HepG2 (cell line): ENCODE measurements around the gene ACSS2. TPM values are rescaled to one million over a fixed set of nuclear protein-coding genes. Genes with fewer than 3 reads are reported as not detected.

Source experiments
- ATAC-seq: fragments of 200-7000 bp; cut with Tn5 transposase; 3 replicates; pipeline ENCODE4 v1.9.1; 2020; ENCODE audit warnings: mild to moderate bottlenecking, moderate library complexity
- BruUV-seq: library from RNA; stranded (reverse); fragments of 400-500 nt; replicated peaks from 2 replicates; lab custom pipeline; 2021; lab: Mats Ljungman, UMichigan
- CTCF ChIA-PET: fragments of 300-600 bp; formaldehyde crosslinking; extraction: SDS; loops from one replicate; lab custom pipeline; 2021; ENCODE audit warnings: low total read pairs, inconsistent platforms, low intra/inter-chr PET ratio; lab: Yijun Ruan, JAX
- POLR2A ChIA-PET: fragments of 350-600 bp; sonication (Branson Sonifier 250); formaldehyde crosslinking; loops from one replicate; lab custom pipeline; 2020; ENCODE audit warnings: antibody characterized with exemption, inconsistent platforms; lab: Yijun Ruan, JAX
- DNase-seq: peaks from one replicate; pipeline ENCODE4 v3.0.0-alpha.2; 2015; ENCODE audit warnings: low spot score
- FAIRE-seq: peaks from 3 replicates; lab custom pipeline; 2011; peaks lifted over from hg19 to GRCh38; lab: Jason Lieb, UNC
- H2AFZ ChIP-seq: one replicate; pipeline ENCODE4 v1.6.1; 2011; ENCODE audit warnings: low read length, inconsistent platforms
- H3K27ac ChIP-seq: fragments of 300-600 bp; 3 replicates; pipeline ENCODE4 v1.8.0; 2011; ENCODE audit warnings: mixed run types, mild to moderate bottlenecking, mixed read lengths, low read length, inconsistent platforms; ENCODE audit not compliant: insufficient read depth; ENCODE audit errors: extremely low read length
- H3K27me3 ChIP-seq, 2 experiments: fragments of 200-600 bp in 1 of 2; 2 replicates in 1 of 2; 3 replicates in 1 of 2; pipeline versions ENCODE4 v1.6.0 to v1.8.0; 2011; ENCODE audit warnings: low read length in 2 of 2, mild to moderate bottlenecking in 2 of 2, moderate library complexity in 2 of 2, inconsistent platforms in 1 of 2; ENCODE audit not compliant: insufficient read depth in 2 of 2, control insufficient read depth in 1 of 2
- H3K36me3 ChIP-seq, 2 experiments: fragments of 200-600 bp in 1 of 2; replicated peaks in 1 of 2; 2 replicates in 1 of 2; 3 replicates in 1 of 2; pipeline versions ENCODE4 v1.5.1 to v1.8.0; 2011; ENCODE audit warnings: low read length in 2 of 2, inconsistent platforms in 1 of 2; ENCODE audit not compliant: insufficient read depth in 2 of 2, control insufficient read depth in 1 of 2
- H3K4me1 ChIP-seq: 2 replicates; pipeline ENCODE4 v1.5.1; 2012; ENCODE audit warnings: low read length, inconsistent platforms; ENCODE audit not compliant: insufficient read depth
- H3K4me2 ChIP-seq: 2 replicates; pipeline ENCODE4 v1.6.0; 2011; ENCODE audit warnings: low read depth, low read length, inconsistent platforms
- H3K4me3 ChIP-seq, 3 experiments: fragments of 200-600 bp in 1 of 3; sonication (generic), shearing (Covaris generic) in 1 of 3; replicated peaks in 1 of 3; 2 replicates each; pipeline ENCODE4 v1.5.1; 2011 to 2016; ENCODE audit warnings: low read length in 3 of 3, inconsistent platforms in 2 of 3, low read depth in 2 of 3, mild to moderate bottlenecking in 2 of 3, control low read depth in 1 of 3, mixed read lengths in 1 of 3; ENCODE audit not compliant: insufficient read depth in 1 of 3
- H3K79me2 ChIP-seq: one replicate; pipeline ENCODE4 v1.6.1; 2011; ENCODE audit warnings: low read length, inconsistent platforms; ENCODE audit not compliant: insufficient read depth
- H3K9ac ChIP-seq: 2 replicates; pipeline ENCODE4 v1.6.0; 2011; ENCODE audit warnings: mild to moderate bottlenecking, low read depth, low read length, inconsistent platforms; ENCODE audit not compliant: insufficient read depth
- H3K9me3 ChIP-seq: 2 replicates; pipeline ENCODE4 v1.5.1; 2012; ENCODE audit warnings: mild to moderate bottlenecking, low read length
- H4K20me1 ChIP-seq: 2 replicates; pipeline ENCODE4 v1.6.0; 2011; ENCODE audit warnings: inconsistent platforms, mild to moderate bottlenecking, low read length, moderate library complexity; ENCODE audit not compliant: insufficient read depth
- GABPA ChIP-seq, 2 experiments: IDR thresholded peaks; 2 replicates each; pipeline ENCODE4 v1.6.1; 2011 to 2016; ENCODE audit warnings: low read depth in 2 of 2, low read length in 1 of 2, missing biosample characterization in 1 of 2, missing genetic modification characterization in 1 of 2
- RXRA ChIP-seq: sonication (generic); formaldehyde crosslinking; IDR thresholded peaks from 2 replicates; pipeline ENCODE4 v1.5.1; 2020; ENCODE audit warnings: missing genetic modification reagents
- ZKSCAN1 ChIP-seq: fragments of 150-350 bp; IDR thresholded peaks from 2 replicates; pipeline ENCODE4 v1.6.1; 2014; ENCODE audit warnings: low read length
- ZNF34 ChIP-seq: sonication (generic); formaldehyde crosslinking; IDR thresholded peaks from 2 replicates; pipeline ENCODE4 v1.4.0; 2020; ENCODE audit warnings: mild to moderate bottlenecking, missing genetic modification reagents, borderline replicate concordance
- ZNF446 ChIP-seq: sonication (generic); formaldehyde crosslinking; IDR thresholded peaks from 2 replicates; pipeline ENCODE4 v1.5.0; 2020; ENCODE audit warnings: mild to moderate bottlenecking, missing genetic modification reagents
- WGBS: methylation state at CpG from one replicate; pipeline ENCODE4 v1.1.6; 2017; ENCODE audit warnings: low lambda C conversion rate; 5-methylcytosine and 5-hydroxymethylcytosine counted together
- in situ Hi-C: cut with HindIII; loops from 2 replicates; pipeline ENCODE4 v1.10.0; 2017; ENCODE audit warnings: low pct_unique_long_range_greater_than_20kb; ENCODE audit not compliant: extremely low pct_ligation_motif_present
- intact Hi-C: fragments of 100-400 bp; cut with micrococcal nuclease; formaldehyde crosslinking; loops from one replicate; pipeline ENCODE4 v1.10.0; 2022; ENCODE audit not compliant: unreplicated experiment
- polyA plus RNA-seq, 8 experiments: library from polyadenylated mRNA; depleted of rRNA in 3 of 8; stranded (reverse) in 7 of 8; unstranded in 1 of 8; fragments of >200 nt; fragmentation: Illumina TruSeq in 4 of 8; extraction: Trizol in 4 of 8; gene quantifications; 2 replicates each; pipeline versions ENCODE4 v1.2.1 to v1.2.3, GENCODE V29; 2011 to 2016; ENCODE audit warnings: low read depth in 4 of 8, missing spikeins in 1 of 8, mixed read lengths in 1 of 8; ENCODE audit not compliant: insufficient read depth in 1 of 8
- total RNA-seq, 5 experiments: library from RNA; depleted of rRNA; stranded (reverse); fragments of >200 nt; fragmentation: Illumina TruSeq; extraction: Trizol; gene quantifications; 2 replicates each; pipeline ENCODE4 v1.2.3, GENCODE V29; 2016; ENCODE audit warnings: low read depth in 1 of 5
- TF ChIP-seq, protein P1 (sequence below): sonication (generic); formaldehyde crosslinking; IDR thresholded peaks from 2 replicates; pipeline ENCODE4 v1.8.1; 2023; ENCODE audit warnings: missing genetic modification reagents, mild to moderate bottlenecking, borderline replicate concordance

The ACSS2 gene
- total and polyA plus RNA-seq, 2 of the 13 experiments (the other 11 are each of a cell fraction or from before 2014, with no cell fraction given), result 72.8 to 89.7 TPM

DNA sequence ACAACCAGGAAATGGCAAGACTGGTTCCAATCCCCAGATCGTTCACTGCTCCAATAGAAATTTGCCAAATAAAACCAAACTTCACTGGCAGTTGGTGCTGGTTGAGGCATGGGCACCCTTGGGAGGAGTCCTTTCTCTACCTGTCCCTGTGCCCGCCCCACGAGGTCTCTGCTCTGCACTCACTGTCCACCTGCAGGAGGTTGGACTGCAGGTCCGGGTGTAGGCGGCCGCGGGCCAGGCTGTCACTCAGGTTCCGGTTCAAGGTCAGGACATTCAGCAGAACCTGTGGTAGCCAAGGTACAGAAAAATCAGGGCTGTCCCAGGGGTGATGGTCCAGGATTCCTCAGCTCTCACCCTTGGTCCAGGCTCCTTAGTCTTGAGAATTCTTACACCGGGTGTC lies 26.6 kb upstream of the ACSS2 start:
- in situ Hi-C loops, result no loop called here
- TF ChIP-seq, protein P1, sequence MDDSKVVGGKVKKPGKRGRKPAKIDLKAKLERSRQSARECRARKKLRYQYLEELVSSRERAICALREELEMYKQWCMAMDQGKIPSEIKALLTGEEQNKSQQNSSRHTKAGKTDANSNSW (CRISPR knock-in tag), result no peak
- 0 out of 2 replicates have a peak, but pooled peaks have one; percentile 28 for TF ChIP-seq RXRA (CRISPR knock-in tag)
- TF ChIP-seq GABPA (IDR thresholded peaks at IDR 0.05; ENCODE audit: low read depth, low read length), result no peak
- no peak for TF ChIP-seq GABPA (CRISPR knock-in tag; IDR thresholded peaks at IDR 0.05; ENCODE audit: low read depth)
- no peak for TF ChIP-seq ZNF34
- TF ChIP-seq, all 625 proteins: peak for 1
- WGBS, result 74% methylated on average over 9 of the region's 9 CpGs
- Histone ChIP-seq H3K27ac (no peak overlapping the region), H3K27me3 (no peaks in the 10 kb centered on the region), H3K79me2 (no peaks in the 10 kb centered on the region), H3K4me2 (no peak overlapping the region), H4K20me1 (no peaks in the 10 kb centered on the region), H3K9me3 (no peaks in the 10 kb centered on the region), H3K4me1 (peaks cover 8% of the 10 kb centered on the region), H3K4me3 (no peak overlapping the region), H3K36me3 (peaks cover 9 to 40% of the 10 kb centered on the region in 2 experiments), H3K9ac (no peak overlapping the region), H2AFZ (no peak overlapping the region)
- CTCF ChIA-PET, result no interaction called here
- ATAC-seq (no peak), FAIRE-seq (no peak), DNase-seq (no peak)
- POLR2A ChIA-PET, result no interaction called here
- no TSS peak for BruUV-seq
- intact Hi-C loops, result no loop called here

DNA sequence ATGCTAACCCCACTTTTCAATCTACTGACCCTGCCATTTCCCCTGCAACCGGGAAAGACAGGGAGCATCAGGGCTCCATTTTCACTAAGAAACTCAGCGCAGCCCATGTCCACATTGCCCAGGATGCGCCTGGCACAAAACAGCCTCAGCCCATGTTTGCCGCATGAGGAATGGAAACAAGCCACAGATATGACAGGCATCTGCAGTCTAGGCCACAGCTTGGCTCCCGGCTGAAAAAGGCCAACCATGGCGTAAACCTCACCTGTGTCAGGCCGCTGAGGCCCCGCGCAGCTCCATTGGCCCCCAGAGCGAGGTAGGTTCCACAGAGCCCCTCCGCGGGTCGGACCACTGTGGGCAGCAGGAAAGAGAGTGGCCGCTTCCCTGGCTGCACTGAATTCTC lies 25.4 kb upstream of the ACSS2 start:
- H3K79me2 ChIP-seq, result no peaks in the 10 kb centered on the region
- in situ Hi-C loops (no loop called here), intact Hi-C loops (no loop called here)
- BruUV-seq, result no TSS peak
- H3K4me1 ChIP-seq, result peaks cover 8% of the 10 kb centered on the region
- ATAC-seq, result no peak; the same call in 2 of the 3 replicates
- no peak for TF ChIP-seq ZKSCAN1
- TF ChIP-seq ZNF446 (CRISPR knock-in tag), result 0 out of 2 replicates have a peak, but pooled peaks have one; percentile 36
- CTCF ChIA-PET, result no interaction called here
- no peak for FAIRE-seq
- DNase-seq, result no peak
- no peaks in the 10 kb centered on the region for H3K9me3 ChIP-seq
- H2AFZ ChIP-seq, result no peak overlapping the region
- H3K4me2 ChIP-seq, result no peak overlapping the region
- peaks cover 7 to 41% of the 10 kb centered on the region in 2 experiments for H3K36me3 ChIP-seq
- no peaks in the 10 kb centered on the region for H4K20me1 ChIP-seq
- no peak overlapping the region for H3K9ac ChIP-seq
- WGBS, result 94% methylated on average over 12 of the region's 14 CpGs
- H3K27me3 ChIP-seq, result no peaks in the 10 kb centered on the region
- no peak overlapping the region for H3K4me3 ChIP-seq
- no peak overlapping the region for H3K27ac ChIP-seq
- POLR2A ChIA-PET, result no interaction called here
